Caki2 (cell line): Measurements from ENCODE around the gene UFC1. TPM values are rescaled to one million over a fixed set of nuclear protein-coding genes. Genes with fewer than 3 reads are reported as not detected.

Source experiments
- DNase-seq: peaks from one replicate; pipeline ENCODE4 v3.0.0-alpha.2; 2015; ENCODE audit warnings: low read depth
- in situ Hi-C: cut with HindIII; loops from 2 replicates; pipeline ENCODE4 v1.10.0; 2016; ENCODE audit warnings: low sequenced_read_pairs, low pct_unique_long_range_greater_than_20kb, mixed read lengths
- total RNA-seq: library from RNA; depleted of rRNA; stranded (reverse); fragments of >200 nt; shearing (Covaris generic); gene quantifications from 2 replicates; pipeline ENCODE4 v1.2.3, GENCODE V29; 2014; ENCODE audit warnings: low replicate concordance

UFC1 gene
- total RNA-seq, 1 experiment from 2014 or later, result 204 TPM

DNA sequence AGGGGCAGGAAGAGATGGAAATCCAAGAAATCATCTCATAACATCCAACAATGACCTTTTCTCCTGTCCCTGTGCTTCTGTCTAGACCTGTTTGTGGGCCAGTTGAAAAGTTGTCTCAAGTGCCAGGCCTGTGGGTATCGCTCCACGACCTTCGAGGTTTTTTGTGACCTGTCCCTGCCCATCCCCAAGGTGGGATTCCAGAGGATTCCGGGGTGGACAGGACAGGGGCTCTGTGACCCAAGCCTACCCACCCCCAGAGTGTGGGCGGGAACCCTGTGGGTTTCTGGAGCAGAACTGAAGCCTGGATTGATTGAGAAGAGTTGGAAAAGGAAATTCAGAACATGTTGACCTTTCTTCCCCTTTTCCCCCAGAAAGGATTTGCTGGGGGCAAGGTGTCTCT lies 10.0 kb downstream of the UFC1 start:
- in situ Hi-C loops, result no loop called here
- no peak for DNase-seq

- in situ Hi-C loops, result no loop called here
- no peak for DNase-seq
Observed at GRCh38 chr1:161164901-161165610, 11.3 kb downstream of the UFC1 start.

DNA sequence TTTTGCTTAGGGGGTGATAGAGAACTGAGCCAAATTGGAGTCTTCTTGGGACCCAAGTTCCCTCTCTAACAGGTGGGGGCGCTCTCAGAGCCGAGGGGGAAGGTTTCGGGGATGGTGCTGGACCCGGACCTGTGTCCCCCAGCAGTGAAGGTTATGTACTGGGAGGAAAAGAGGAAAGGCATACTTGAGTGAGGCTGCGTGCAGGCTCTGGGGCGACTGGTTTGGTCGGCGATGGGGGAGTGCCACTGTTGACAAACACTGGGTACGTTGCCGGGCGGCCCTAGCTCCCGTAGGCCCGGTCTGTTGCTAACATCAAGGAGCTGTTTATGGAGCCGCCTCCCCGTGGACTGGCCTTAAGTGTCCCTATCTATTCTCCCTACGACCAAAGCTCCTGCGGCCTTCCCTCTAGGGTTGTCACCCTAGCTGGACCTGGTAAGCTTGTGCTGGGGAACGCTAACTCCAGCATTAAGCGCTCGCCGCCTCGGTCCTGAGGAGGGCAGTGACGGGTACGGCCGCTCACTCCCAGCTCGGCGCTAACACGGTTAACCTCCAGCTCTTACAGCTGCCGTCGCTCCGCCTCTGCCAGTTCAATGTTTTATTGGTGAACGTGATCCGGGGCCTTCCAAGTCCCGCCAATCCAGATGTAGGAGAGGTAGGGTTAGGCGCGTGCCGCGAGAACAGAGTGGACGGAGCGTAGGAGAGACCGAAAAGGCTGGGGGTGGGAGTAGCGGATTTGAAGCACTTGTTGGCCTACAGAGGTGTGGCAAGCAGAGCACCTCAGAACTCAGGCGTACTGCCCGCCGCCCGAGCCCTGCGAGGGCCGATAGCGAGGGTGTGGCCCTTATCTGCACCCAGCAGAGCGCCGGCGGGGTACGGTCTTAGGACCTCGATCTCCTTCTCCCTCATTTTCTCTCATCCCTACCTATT lies 12.2 kb downstream of the UFC1 start, which contains the start of gene PPOX:
PPOX (plus strand) TSS at position 685 of the 927 bp plus-strand sequence. CDS start 422 bp downstream, outside the sequence.
- in situ Hi-C loops, result no loop called here
- DNase-seq, result peak; percentile 97

DNA sequence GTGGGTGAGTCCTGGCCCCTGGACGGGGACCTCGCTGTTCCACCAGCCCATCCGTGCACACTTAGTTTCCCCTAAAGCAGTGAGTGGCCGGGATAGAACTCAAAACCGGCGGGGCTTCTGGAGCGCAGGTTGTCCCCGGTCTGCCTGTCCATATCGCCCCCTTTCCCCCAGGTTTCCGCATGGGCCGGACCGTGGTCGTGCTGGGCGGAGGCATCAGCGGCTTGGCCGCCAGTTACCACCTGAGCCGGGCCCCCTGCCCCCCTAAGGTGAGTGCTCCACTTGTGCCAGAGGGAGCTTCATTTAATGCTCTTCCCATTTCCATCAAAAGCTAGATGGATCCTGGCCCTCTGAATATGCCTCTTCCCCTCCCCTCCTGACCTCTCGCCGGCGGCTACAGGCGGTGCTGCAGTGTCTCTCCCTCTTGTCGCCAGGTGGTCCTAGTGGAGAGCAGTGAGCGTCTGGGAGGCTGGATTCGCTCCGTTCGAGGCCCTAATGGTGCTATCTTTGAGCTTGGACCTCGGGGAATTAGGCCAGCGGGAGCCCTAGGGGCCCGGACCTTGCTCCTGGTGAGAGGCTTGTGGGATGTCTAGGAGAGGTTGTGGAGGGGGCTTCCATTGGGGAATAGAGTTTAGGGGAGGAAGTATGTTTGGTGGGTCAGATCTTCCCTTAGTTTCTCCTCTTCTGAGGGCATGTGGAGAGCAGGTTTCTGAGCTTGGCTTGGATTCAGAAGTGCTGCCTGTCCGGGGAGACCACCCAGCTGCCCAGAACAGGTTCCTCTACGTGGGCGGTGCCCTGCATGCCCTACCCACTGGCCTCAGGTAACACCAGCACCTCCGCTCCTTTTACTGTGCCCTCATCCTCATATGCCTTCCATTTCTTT lies 13.1 kb downstream of the UFC1 start:
- in situ Hi-C loops, result no loop called here
- DNase-seq, result peak; percentile 15

- no peak for DNase-seq
- in situ Hi-C loops, result no loop called here
Observed at GRCh38 chr1:161168906-161169305, 15.1 kb downstream of the UFC1 start.

DNA sequence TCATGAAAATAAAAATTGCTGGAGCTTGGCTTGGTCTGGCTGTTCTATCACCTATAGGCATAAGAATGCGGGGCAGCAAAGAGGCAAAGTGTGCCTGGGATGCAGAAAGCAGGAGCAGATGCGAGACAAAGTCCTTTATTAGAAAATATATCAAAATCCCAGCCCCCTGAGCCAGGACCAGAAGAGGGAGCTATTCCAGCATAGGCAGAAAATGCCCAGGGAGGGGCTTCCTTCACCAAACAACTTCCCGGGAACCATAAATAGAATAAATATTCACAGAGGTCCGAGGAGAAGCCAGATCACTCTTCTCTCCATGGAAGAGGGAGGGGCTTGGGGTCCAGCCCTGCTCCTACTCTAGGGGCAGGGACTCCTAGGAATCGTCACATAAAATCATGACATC lies 17.4 kb downstream of the UFC1 start:
- DNase-seq, result no peak
- in situ Hi-C loops, result no loop called here

DNA sequence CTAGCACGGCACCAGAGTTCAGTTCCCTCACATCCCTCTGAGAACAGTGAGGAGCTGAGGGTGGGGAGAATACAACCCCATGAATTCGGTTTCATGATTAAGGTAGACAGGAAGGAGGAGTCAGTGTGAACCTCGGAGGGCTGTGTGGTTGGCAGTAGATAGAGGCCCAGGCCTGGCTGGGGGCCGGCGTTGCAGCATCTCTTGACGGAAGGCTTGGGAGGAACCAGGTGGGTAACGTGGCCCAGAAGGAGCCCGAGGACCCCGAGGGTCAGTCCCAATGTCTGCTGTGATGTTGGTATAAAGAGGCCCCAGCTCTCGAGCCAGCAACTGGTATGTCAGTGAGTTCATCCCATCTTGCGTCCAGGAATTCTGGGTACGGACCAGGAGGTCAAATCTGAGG lies 17.9 kb downstream of the UFC1 start:
- in situ Hi-C loops, result no loop called here
- no peak for DNase-seq

GRCh38 chr1:161172349-161172748 lies 18.6 kb downstream of the UFC1 start:
- in situ Hi-C loops, result no loop called here
- no peak for DNase-seq

GRCh38 chr1:161172776-161173376 lies 19.1 kb downstream of the UFC1 start:
- in situ Hi-C loops, result no loop called here
- DNase-seq, result no peak

DNA sequence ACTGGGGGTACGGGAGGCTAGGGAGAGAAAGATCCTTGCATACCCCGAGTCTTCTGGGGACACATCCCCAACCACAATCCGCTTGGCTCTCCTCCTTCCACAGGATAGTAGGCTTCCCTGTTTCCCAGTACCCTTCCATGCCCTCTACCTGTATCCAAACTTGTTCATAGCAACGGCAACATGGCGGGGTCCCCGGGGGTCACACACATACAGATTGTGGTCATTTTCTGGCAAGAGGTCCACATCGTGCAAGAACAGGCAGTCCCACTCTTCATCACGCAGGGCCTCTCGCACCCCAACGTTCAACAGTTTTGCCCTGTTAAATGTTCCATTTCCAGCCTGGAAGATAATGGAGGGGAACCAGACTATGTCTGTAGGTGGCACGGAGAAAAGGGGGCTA lies 19.9 kb downstream of the UFC1 start:
- in situ Hi-C loops, result no loop called here
- DNase-seq, result no peak

DNA sequence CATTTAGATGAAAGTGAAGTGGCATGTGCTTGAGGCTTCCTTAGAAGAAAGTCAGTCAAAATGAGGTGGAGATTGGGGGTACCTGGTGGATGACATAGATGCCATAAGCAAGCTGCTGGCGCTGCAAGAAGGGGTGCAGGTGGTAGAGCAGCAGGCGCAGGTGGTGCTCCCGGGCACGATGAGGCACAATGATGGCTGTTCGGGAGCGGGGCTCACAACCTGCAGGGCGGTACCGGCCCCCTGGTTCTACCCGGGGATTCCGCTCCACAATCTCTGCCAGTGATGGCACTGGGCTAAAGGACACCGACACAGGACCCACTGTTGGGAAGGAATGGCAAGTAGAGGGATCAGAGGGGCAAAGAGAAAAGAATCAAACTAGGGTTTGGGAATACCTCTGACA lies 21.1 kb downstream of the UFC1 start:
- no peak for DNase-seq
- in situ Hi-C loops, result no loop called here

DNA sequence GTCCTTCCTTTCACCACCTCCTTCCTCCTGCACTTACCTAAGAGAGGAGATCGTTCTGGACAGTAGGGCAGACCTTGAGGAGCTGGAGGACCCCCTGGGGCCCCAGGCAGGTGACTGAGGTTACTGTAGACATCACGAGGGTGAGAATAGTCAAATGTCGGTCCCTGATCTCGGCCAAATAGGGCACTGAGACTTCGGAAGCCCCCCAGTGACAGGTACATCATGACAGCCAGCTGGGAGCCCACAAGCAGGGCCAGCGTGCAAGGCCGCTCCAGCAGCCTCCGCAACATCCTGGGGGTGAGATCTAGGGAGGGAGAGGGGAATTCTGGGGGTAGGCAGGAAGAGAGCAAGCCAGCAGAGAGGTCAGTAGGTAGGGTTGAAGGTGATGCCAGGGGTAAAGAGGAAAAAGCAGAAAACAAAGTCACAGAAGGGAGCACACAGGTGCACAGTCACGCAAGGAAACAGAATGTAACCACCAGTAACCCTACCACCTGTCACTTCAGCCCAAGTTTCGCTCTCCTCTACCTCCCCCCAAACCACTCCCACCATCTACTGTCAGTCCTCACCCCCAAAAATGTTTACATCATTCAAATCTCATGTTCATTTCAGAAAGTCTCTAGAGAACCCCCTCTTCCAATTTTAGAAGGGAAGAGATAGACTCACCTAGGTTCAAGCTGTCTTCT lies 22.1 kb downstream of the UFC1 start:
- in situ Hi-C loops, result no loop called here
- no peak for DNase-seq

- DNase-seq, result no peak
- in situ Hi-C loops, result no loop called here
Observed at GRCh38 chr1:161176468-161177111, 22.8 kb downstream of the UFC1 start.

GRCh38 chr1:161177112-161177935 lies 23.5 kb downstream of the UFC1 start, which contains the start of gene B4GALT3:
Gene B4GALT3 (minus strand): TSS chr1:161177507. CDS start chr1:161176060, 1,447 bp downstream.
- in situ Hi-C loops, result no loop called here
- peak; percentile 73 for DNase-seq

- in situ Hi-C loops, result no loop called here
- no peak for DNase-seq
Observed at GRCh38 chr1:161177936-161178244, 24.1 kb downstream of the UFC1 start.

DNA sequence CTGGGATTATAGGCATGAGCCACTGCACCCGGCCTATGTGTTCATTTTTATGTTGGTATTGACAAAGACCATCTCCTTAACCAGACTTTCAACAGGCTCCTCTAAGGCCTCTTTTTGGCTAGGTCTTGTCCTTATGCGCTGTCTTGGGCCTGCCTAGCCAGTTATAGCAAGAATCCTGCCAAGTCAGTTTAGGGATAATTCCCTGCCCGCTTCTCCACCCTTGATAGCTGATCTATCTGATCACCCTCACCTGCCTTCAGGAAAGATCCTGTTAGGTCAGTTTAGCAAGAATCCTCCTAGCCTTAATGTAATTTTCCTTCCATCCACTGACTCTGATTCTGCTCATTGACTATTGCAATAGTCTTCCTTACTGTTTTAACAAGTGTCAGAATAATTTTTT lies 25.9 kb downstream of the UFC1 start:
- in situ Hi-C loops, result no loop called here

More for the DNA sequence above, 25.9 kb downstream of the UFC1 start:
- DNase-seq, result no peak
